ENCODE measurements around the gene PPFIA1.

PPFIA1 gene

DNA sequence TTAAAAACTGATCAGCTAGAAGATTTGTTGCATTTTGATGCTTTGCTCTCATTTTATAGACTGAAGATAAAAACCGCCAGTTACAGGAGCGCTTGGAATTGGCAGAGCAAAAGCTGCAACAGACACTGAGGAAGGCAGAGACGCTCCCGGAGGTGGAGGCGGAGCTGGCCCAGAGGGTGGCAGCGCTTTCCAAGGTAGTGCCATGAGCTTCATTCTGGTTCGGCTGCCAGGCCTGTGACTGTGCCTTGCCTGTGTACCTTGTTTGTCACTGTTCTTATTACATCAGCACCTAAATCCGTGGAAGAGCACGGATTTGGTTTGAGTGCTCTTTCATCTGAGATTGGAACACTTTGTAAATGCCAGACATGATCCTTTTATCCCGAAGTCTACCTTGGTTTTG lies 61.4 kb downstream of the PPFIA1 start:
- Histone ChIP-seq H3K9ac (ENCODE audit: low read depth in 1 of 2, low read length in 2 of 2) (no peak overlapping the region), H3K4me3 (ENCODE audit: low read length in 2 of 2) (no peak overlapping the region), H3K9me3 (ENCODE audit: control insufficient read depth in 2 of 2, low read length in 2 of 2) (no peaks in the 10 kb centered on the region), H3K27ac (ENCODE audit: low read depth in 2 of 2, low read length in 2 of 2) (no peak overlapping the region), H3K27me3 (ENCODE audit: control insufficient read depth in 2 of 2, insufficient read depth in 2 of 2, low read length in 2 of 2) (no peaks in the 10 kb centered on the region), H3K4me1 (ENCODE audit: control insufficient read depth in 2 of 2, insufficient read depth in 2 of 2, low read length in 2 of 2) (no peaks in the 10 kb centered on the region), H3K36me3 (ENCODE audit: control insufficient read depth in 2 of 2, insufficient read depth in 2 of 2, low read length in 2 of 2) (peaks cover 59 to 63% of the 10 kb centered on the region in 2 donors)

DNA sequence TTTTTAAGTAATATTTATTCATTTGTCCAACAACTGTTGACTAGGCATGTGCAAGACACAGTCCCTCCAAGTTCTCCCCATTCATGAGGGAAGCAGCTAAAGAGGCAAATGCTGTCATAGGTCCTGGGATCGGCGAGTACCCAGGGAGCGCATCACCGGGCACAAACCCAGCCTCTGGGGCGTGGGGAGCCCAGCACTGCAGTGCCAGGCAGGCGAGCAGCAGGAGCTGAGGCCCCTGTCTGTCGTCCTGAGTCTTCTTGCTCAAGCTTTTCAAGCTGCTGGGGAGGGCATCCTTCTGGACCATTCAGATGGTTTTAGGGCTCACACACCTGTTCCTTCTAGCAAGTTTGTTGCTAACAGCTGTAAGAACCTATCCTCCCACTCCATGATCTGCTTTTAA lies 62.1 kb downstream of the PPFIA1 start:
- Histone ChIP-seq H3K9me3 (ENCODE audit: control insufficient read depth in 2 of 2, low read length in 2 of 2) (no peaks in the 10 kb centered on the region), H3K36me3 (ENCODE audit: control insufficient read depth in 2 of 2, insufficient read depth in 2 of 2, low read length in 2 of 2) (peaks cover 62 to 65% of the 10 kb centered on the region in 2 donors), H3K27me3 (ENCODE audit: control insufficient read depth in 2 of 2, insufficient read depth in 2 of 2, low read length in 2 of 2) (no peaks in the 10 kb centered on the region), H3K4me3 (ENCODE audit: low read length in 2 of 2) (no peak overlapping the region), H3K4me1 (ENCODE audit: control insufficient read depth in 2 of 2, insufficient read depth in 2 of 2, low read length in 2 of 2) (no peaks in the 10 kb centered on the region), H3K9ac (ENCODE audit: low read depth in 1 of 2, low read length in 2 of 2) (no peak overlapping the region), H3K27ac (ENCODE audit: low read depth in 2 of 2, low read length in 2 of 2) (no peak overlapping the region)

DNA sequence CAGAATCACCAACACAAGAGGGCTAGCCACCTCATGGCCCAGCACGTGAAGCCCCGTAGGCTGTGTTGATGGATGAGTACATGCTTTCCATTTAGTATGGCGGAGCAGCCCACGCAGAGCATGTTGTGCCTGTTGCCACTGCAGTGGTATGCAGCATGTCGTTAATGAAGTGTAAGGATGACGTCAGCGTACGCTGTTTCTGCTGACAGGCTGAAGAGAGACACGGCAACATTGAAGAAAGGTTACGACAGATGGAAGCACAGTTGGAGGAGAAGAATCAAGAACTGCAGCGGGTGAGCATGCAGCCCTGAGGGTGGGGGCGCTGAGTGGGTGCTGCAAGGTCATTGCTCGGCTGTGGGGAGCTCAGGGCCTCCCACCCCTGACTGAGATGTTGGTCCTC lies 62.8 kb downstream of the PPFIA1 start:
- Histone ChIP-seq H3K27me3 (ENCODE audit: control insufficient read depth in 2 of 2, insufficient read depth in 2 of 2, low read length in 2 of 2) (no peaks in the 10 kb centered on the region), H3K9ac (ENCODE audit: low read depth in 1 of 2, low read length in 2 of 2) (no peak overlapping the region), H3K9me3 (ENCODE audit: control insufficient read depth in 2 of 2, low read length in 2 of 2) (no peaks in the 10 kb centered on the region), H3K4me3 (ENCODE audit: low read length in 2 of 2) (no peak overlapping the region), H3K36me3 (ENCODE audit: control insufficient read depth in 2 of 2, insufficient read depth in 2 of 2, low read length in 2 of 2) (peaks cover 62 to 69% of the 10 kb centered on the region in 2 donors), H3K27ac (ENCODE audit: low read depth in 2 of 2, low read length in 2 of 2) (no peak overlapping the region), H3K4me1 (ENCODE audit: control insufficient read depth in 2 of 2, insufficient read depth in 2 of 2, low read length in 2 of 2) (no peaks in the 10 kb centered on the region)

DNA sequence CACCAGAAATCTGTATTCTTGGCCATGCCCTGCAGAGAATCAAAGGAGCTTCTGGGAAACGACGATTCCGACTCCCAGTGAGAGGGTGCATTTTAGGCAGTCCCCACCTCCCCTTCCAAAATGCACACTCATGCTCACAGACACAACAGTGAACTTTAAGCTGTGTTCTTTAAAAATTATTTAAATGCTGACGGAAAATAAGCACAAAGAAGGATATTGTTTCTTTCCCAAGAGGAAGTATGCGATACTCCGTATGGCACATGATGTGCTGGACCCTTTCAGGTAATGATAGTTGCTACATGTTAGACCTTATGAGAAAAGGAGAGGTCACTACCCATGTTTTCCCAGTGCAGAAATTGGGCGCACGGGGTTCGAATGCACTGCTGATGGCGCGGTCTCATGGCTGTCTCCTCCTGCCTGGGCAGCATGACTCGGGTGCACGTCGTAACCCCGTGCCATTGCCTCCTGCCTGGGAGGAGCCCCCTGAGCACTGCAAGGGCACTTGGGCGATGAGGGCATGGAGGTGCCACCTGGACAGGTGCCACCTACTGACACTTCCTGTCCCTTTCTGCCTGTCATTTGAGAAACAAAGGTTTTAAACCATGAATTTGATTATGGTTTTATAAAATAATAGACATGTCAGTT lies 64.0 kb downstream of the PPFIA1 start:
- H3K27ac ChIP-seq (ENCODE audit: low read depth in 2 of 2, low read length in 2 of 2) = no peak overlapping the region
- no peaks in the 10 kb centered on the region for H3K9me3 ChIP-seq (ENCODE audit: control insufficient read depth in 2 of 2, low read length in 2 of 2)
- H3K4me1 ChIP-seq (ENCODE audit: control insufficient read depth in 2 of 2, insufficient read depth in 2 of 2, low read length in 2 of 2) = no peaks in the 10 kb centered on the region
- no peak overlapping the region for H3K4me3 ChIP-seq (ENCODE audit: low read length in 2 of 2)
- H3K36me3 ChIP-seq (ENCODE audit: control insufficient read depth in 2 of 2, insufficient read depth in 2 of 2, low read length in 2 of 2) = peaks cover 73 to 77% of the 10 kb centered on the region in 2 donors
- H3K9ac ChIP-seq (ENCODE audit: low read depth in 1 of 2, low read length in 2 of 2) = no peak overlapping the region
- no peaks in the 10 kb centered on the region for H3K27me3 ChIP-seq (ENCODE audit: control insufficient read depth in 2 of 2, insufficient read depth in 2 of 2, low read length in 2 of 2)

DNA sequence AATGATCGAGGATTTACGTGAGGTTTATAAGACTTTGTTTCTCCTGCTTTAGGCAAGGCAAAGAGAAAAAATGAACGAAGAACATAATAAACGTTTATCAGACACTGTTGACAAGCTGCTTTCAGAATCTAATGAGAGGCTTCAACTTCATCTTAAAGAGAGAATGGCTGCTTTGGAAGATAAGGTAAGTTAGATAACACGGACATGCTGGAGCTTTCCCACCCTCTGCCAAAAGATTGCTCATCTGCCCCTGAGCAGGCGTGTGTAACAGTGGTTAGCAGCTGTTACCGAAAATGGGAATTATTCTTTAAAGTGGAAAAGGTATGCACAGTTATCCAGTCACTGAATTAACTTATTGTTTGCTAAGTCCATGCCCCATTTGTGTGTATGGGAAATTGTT lies 65.0 kb downstream of the PPFIA1 start:
- no peak overlapping the region for H3K27ac ChIP-seq (ENCODE audit: low read depth in 2 of 2, low read length in 2 of 2)
- no peak overlapping the region for H3K4me3 ChIP-seq (ENCODE audit: low read length in 2 of 2)
- H3K4me1 ChIP-seq (ENCODE audit: control insufficient read depth in 2 of 2, insufficient read depth in 2 of 2, low read length in 2 of 2) = no peaks in the 10 kb centered on the region
- no peak overlapping the region for H3K9ac ChIP-seq (ENCODE audit: low read depth in 1 of 2, low read length in 2 of 2)
- peaks cover 69 to 78% of the 10 kb centered on the region in 2 donors for H3K36me3 ChIP-seq (ENCODE audit: control insufficient read depth in 2 of 2, insufficient read depth in 2 of 2, low read length in 2 of 2)
- H3K27me3 ChIP-seq (ENCODE audit: control insufficient read depth in 2 of 2, insufficient read depth in 2 of 2, low read length in 2 of 2) = no peaks in the 10 kb centered on the region
- no peaks in the 10 kb centered on the region for H3K9me3 ChIP-seq (ENCODE audit: control insufficient read depth in 2 of 2, low read length in 2 of 2)

DNA sequence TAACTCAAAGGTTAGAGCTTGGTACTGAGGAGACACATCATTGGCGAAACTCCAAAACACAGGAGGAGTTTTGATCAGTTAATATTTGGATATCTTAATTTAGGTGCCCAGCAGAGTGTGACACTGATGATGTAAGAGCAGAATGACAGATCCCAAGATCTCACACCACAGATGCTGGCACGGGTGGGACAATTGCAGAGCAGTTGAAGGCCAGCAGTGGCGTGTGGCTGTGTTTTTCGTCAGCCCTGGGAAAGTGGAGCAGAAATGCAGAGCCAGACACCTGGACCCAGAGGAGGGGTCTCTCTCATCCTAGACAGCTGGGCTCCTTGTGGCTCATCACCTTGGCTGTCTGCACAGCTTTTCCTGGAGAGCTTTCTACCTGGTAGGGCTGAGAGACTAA lies 68.1 kb downstream of the PPFIA1 start:
- H3K9me3 ChIP-seq (ENCODE audit: control insufficient read depth in 2 of 2, low read length in 2 of 2) = no peaks in the 10 kb centered on the region
- H3K36me3 ChIP-seq (ENCODE audit: control insufficient read depth in 2 of 2, insufficient read depth in 2 of 2, low read length in 2 of 2) = peaks cover 66 to 70% of the 10 kb centered on the region in 2 donors
- no peaks in the 10 kb centered on the region for H3K27me3 ChIP-seq (ENCODE audit: control insufficient read depth in 2 of 2, insufficient read depth in 2 of 2, low read length in 2 of 2)
- H3K4me1 ChIP-seq (ENCODE audit: control insufficient read depth in 2 of 2, insufficient read depth in 2 of 2, low read length in 2 of 2) = no peaks in the 10 kb centered on the region
- H3K4me3 ChIP-seq (ENCODE audit: low read length in 2 of 2) = no peak overlapping the region
- H3K9ac ChIP-seq (ENCODE audit: low read depth in 1 of 2, low read length in 2 of 2) = no peak overlapping the region
- H3K27ac ChIP-seq (ENCODE audit: low read depth in 2 of 2, low read length in 2 of 2) = no peak overlapping the region

DNA sequence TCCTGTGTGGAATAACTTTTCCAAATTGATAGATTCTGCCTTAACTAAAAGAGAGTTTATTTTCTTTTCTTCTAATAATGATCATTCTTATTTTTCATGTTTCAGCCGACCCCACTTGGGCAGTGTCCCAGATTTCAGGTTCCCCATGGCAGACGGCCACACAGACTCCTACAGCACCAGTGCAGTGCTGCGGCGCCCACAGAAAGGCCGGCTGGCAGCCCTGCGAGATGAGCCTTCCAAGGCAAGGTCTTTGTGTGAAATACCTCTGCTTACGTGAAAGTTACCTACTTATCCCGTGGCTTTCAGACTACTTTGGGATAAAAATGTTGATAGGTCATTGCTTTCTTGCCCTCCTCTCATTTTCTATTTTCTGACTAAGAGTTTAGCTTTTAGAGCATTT lies 68.6 kb downstream of the PPFIA1 start:
- H3K9ac ChIP-seq (ENCODE audit: low read depth in 1 of 2, low read length in 2 of 2) = no peak overlapping the region
- H3K27ac ChIP-seq (ENCODE audit: low read depth in 2 of 2, low read length in 2 of 2) = no peak overlapping the region
- H3K9me3 ChIP-seq (ENCODE audit: control insufficient read depth in 2 of 2, low read length in 2 of 2) = no peaks in the 10 kb centered on the region
- H3K36me3 ChIP-seq (ENCODE audit: control insufficient read depth in 2 of 2, insufficient read depth in 2 of 2, low read length in 2 of 2) = peaks cover 69 to 70% of the 10 kb centered on the region in 2 donors
- no peaks in the 10 kb centered on the region for H3K4me1 ChIP-seq (ENCODE audit: control insufficient read depth in 2 of 2, insufficient read depth in 2 of 2, low read length in 2 of 2)
- H3K27me3 ChIP-seq (ENCODE audit: control insufficient read depth in 2 of 2, insufficient read depth in 2 of 2, low read length in 2 of 2) = no peaks in the 10 kb centered on the region
- H3K4me3 ChIP-seq (ENCODE audit: low read length in 2 of 2) = no peak overlapping the region

DNA sequence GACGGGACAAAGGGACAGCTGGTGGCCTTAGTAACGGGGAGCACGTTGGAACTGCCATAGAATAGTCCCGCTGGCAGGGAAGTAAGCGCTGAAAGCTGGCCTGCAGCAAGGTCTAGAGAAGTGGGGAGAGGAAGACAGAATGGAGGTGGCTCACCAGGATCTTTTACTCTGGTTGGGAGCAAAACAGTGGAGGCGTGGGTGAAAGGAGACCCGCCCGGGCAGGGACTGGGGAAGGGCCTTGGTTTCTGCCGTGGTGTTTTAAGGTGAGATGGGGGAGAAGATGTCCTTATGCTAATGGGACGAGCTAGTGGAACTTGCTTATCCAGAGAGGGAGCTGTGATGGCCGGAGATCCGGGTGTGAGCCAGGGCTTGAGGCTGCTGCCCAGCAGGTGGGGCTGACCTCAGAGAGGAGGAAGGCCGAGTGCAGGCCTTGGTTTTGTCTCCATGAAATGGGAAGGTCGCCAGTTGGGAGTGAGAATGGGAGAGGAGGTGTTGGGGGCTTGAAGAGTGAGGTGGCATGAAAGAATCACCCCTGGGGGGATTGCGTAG lies 71.5 kb downstream of the PPFIA1 start:
- H3K27me3 ChIP-seq (ENCODE audit: control insufficient read depth in 2 of 2, insufficient read depth in 2 of 2, low read length in 2 of 2) = no peaks in the 10 kb centered on the region
- peaks cover 57 to 63% of the 10 kb centered on the region in 2 donors for H3K36me3 ChIP-seq (ENCODE audit: control insufficient read depth in 2 of 2, insufficient read depth in 2 of 2, low read length in 2 of 2)

DNA sequence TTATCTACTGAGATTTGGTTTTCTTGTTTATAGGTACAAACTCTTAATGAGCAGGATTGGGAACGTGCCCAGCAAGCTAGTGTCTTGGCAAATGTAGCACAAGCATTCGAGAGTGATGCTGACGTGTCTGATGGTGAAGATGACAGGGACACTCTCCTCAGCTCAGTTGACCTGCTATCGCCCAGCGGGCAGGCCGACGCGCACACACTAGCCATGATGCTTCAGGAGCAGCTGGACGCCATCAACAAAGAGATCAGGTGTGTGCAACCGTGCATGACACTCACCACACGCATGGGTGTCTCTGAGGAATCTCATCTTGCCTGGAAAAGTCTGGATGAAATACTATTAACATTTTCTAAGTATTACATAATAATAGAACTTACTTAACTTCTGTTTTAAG lies 73.1 kb downstream of the PPFIA1 start:
- no peak overlapping the region for H3K9ac ChIP-seq (ENCODE audit: low read depth in 1 of 2, low read length in 2 of 2)
- no peak overlapping the region for H3K27ac ChIP-seq (ENCODE audit: low read depth in 2 of 2, low read length in 2 of 2)
- no peak overlapping the region for H3K4me3 ChIP-seq (ENCODE audit: low read length in 2 of 2)
- H3K9me3 ChIP-seq (ENCODE audit: control insufficient read depth in 2 of 2, low read length in 2 of 2) = no peaks in the 10 kb centered on the region
- H3K27me3 ChIP-seq (ENCODE audit: control insufficient read depth in 2 of 2, insufficient read depth in 2 of 2, low read length in 2 of 2) = no peaks in the 10 kb centered on the region
- peaks cover 48 to 53% of the 10 kb centered on the region in 2 donors for H3K36me3 ChIP-seq (ENCODE audit: control insufficient read depth in 2 of 2, insufficient read depth in 2 of 2, low read length in 2 of 2)
- no peaks in the 10 kb centered on the region for H3K4me1 ChIP-seq (ENCODE audit: control insufficient read depth in 2 of 2, insufficient read depth in 2 of 2, low read length in 2 of 2)

More for the DNA sequence above, 71.5 kb downstream of the PPFIA1 start:
- Histone ChIP-seq H3K9me3 (ENCODE audit: control insufficient read depth in 2 of 2, low read length in 2 of 2) (no peaks in the 10 kb centered on the region), H3K9ac (ENCODE audit: low read depth in 1 of 2, low read length in 2 of 2) (no peak overlapping the region), H3K4me1 (ENCODE audit: control insufficient read depth in 2 of 2, insufficient read depth in 2 of 2, low read length in 2 of 2) (no peaks in the 10 kb centered on the region), H3K4me3 (ENCODE audit: low read length in 2 of 2) (no peak overlapping the region), H3K27ac (ENCODE audit: low read depth in 2 of 2, low read length in 2 of 2) (no peak overlapping the region)

DNA sequence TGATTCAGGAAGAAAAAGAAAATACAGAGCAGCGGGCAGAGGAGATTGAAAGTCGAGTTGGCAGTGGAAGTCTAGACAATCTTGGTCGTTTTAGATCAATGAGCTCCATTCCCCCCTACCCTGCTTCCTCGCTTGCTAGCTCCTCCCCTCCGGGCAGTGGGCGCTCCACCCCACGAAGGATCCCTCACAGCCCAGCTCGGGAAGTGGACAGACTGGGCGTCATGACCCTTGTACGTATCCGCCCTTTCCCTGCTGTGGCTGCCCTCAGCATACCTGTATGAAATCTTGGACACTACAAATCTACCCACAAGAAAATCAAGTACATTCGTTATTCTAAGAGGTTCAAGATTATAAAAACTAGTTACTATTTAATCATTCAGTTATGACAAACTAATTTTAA lies 77.7 kb downstream of the PPFIA1 start:
- H3K36me3 ChIP-seq (ENCODE audit: control insufficient read depth in 2 of 2, insufficient read depth in 2 of 2, low read length in 2 of 2) = peaks cover 41 to 57% of the 10 kb centered on the region in 2 donors
- no peaks in the 10 kb centered on the region for H3K9me3 ChIP-seq (ENCODE audit: control insufficient read depth in 2 of 2, low read length in 2 of 2)

More for the DNA sequence above, 77.7 kb downstream of the PPFIA1 start:
- Histone ChIP-seq H3K4me1 (ENCODE audit: control insufficient read depth in 2 of 2, insufficient read depth in 2 of 2, low read length in 2 of 2) (no peaks in the 10 kb centered on the region), H3K27me3 (ENCODE audit: control insufficient read depth in 2 of 2, insufficient read depth in 2 of 2, low read length in 2 of 2) (no peaks in the 10 kb centered on the region), H3K4me3 (ENCODE audit: low read length in 2 of 2) (no peak overlapping the region), H3K27ac (ENCODE audit: low read depth in 2 of 2, low read length in 2 of 2) (no peak overlapping the region), H3K9ac (ENCODE audit: low read depth in 1 of 2, low read length in 2 of 2) (no peak overlapping the region)
